ENCODE results near the gene ATXN1.
A peak's percentile ranks its signal among the peaks of the same experiment; 100 is the strongest.

The ATXN1 gene

DNA sequence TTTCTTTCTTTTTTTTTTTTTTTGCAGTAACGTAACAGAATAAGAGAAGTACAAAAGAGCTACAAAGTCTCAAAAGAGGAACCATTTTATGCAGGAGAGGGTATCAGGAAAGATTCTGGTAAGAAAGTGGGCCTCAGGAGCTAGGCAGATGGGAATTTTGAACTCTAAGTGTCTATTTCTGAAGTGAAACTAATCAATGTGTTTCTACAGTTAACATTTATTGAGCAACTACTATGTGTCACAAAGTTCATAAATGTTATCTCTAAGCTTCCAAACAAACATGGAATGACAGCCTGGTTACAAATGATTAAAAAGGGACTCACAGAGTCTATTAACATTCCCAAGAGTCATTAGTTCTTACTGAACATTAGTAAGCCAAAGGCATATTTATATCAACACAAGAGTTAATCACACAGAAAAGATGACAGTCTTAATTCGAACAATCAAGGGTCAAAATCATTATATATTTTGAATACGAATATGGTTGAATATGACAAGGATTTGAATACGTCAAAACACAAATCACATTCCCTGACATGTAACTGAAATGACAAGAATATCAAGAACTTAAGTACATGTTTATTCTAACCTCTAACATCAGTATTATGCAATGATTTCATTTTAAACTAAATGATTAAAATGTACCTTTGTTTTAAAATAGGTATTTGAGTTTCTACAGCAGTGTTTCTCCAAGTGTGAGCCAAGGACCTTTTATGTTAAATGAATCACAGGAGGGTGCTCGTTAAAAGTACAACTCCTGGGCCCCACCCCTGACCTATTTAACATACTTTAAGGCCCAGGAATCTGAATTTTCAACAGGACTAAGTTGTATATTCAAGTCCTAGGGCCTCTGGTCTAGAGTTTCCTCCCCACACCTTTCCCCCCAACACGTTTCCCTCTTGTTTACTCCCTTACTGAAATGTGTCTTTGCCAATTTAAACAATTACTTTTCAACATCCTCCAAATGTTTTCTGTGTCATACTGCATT lies 89.7 kb downstream of the ATXN1 start:
- POLR2A ChIA-PET, result interaction anchor here (0.6 kb wide), 1 partner anchor 334 kb away, joined by 3 read pairs; no protein-coding TSS in a partner anchor
- H3K36me3 ChIP-seq (ENCODE audit: control insufficient read depth in 2 of 2, insufficient read depth in 1 of 2, low read length in 2 of 2), result peaks cover 0 to 1% of the 10 kb centered on the region in 2 experiments; a peak in 1 of 3 replicates
- H3K4me1 ChIP-seq (ENCODE audit: control insufficient read depth, insufficient read depth, low read length), result peaks cover 30% of the 10 kb centered on the region
- CTCF ChIA-PET, result no interaction called here
- TF ChIP-seq ZNF664 (tag by site-specific recombination; IDR thresholded peaks at IDR 0.05), result peak; percentile 94
- TF ChIP-seq ZNF704 (tag by site-specific recombination; IDR thresholded peaks at IDR 0.05), result no peak
- TF ChIP-seq ZBTB20 (tag by site-specific recombination; IDR thresholded peaks at IDR 0.05), result peak; percentile 65
- TF ChIP-seq, protein P1, sequence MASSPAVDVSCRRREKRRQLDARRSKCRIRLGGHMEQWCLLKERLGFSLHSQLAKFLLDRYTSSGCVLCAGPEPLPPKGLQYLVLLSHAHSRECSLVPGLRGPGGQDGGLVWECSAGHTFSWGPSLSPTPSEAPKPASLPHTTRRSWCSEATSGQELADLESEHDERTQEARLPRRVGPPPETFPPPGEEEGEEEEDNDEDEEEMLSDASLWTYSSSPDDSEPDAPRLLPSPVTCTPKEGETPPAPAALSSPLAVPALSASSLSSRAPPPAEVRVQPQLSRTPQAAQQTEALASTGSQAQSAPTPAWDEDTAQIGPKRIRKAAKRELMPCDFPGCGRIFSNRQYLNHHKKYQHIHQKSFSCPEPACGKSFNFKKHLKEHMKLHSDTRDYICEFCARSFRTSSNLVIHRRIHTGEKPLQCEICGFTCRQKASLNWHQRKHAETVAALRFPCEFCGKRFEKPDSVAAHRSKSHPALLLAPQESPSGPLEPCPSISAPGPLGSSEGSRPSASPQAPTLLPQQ (tag by site-specific recombination; IDR thresholded peaks at IDR 0.05), result 0 out of 2 replicates have a peak, but pooled peaks have one; percentile 16
- TF ChIP-seq, protein P2, sequence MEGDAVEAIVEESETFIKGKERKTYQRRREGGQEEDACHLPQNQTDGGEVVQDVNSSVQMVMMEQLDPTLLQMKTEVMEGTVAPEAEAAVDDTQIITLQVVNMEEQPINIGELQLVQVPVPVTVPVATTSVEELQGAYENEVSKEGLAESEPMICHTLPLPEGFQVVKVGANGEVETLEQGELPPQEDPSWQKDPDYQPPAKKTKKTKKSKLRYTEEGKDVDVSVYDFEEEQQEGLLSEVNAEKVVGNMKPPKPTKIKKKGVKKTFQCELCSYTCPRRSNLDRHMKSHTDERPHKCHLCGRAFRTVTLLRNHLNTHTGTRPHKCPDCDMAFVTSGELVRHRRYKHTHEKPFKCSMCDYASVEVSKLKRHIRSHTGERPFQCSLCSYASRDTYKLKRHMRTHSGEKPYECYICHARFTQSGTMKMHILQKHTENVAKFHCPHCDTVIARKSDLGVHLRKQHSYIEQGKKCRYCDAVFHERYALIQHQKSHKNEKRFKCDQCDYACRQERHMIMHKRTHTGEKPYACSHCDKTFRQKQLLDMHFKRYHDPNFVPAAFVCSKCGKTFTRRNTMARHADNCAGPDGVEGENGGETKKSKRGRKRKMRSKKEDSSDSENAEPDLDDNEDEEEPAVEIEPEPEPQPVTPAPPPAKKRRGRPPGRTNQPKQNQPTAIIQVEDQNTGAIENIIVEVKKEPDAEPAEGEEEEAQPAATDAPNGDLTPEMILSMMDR (tag by site-specific recombination; IDR thresholded peaks at IDR 0.05), result no peak
- no peak for TF ChIP-seq ZNF791 (tag by site-specific recombination; IDR thresholded peaks at IDR 0.05)
- no peak for TF ChIP-seq ZEB2 (tag by site-specific recombination; IDR thresholded peaks at IDR 0.05)
- TF ChIP-seq, protein P3, sequence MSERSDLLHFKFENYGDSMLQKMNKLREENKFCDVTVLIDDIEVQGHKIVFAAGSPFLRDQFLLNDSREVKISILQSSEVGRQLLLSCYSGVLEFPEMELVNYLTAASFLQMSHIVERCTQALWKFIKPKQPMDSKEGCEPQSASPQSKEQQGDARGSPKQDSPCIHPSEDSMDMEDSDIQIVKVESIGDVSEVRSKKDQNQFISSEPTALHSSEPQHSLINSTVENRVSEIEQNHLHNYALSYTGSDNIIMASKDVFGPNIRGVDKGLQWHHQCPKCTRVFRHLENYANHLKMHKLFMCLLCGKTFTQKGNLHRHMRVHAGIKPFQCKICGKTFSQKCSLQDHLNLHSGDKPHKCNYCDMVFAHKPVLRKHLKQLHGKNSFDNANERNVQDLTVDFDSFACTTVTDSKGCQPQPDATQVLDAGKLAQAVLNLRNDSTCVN (tag by site-specific recombination; optimal IDR thresholded peaks at IDR 0.05), result no peak
- TF ChIP-seq, protein P4, sequence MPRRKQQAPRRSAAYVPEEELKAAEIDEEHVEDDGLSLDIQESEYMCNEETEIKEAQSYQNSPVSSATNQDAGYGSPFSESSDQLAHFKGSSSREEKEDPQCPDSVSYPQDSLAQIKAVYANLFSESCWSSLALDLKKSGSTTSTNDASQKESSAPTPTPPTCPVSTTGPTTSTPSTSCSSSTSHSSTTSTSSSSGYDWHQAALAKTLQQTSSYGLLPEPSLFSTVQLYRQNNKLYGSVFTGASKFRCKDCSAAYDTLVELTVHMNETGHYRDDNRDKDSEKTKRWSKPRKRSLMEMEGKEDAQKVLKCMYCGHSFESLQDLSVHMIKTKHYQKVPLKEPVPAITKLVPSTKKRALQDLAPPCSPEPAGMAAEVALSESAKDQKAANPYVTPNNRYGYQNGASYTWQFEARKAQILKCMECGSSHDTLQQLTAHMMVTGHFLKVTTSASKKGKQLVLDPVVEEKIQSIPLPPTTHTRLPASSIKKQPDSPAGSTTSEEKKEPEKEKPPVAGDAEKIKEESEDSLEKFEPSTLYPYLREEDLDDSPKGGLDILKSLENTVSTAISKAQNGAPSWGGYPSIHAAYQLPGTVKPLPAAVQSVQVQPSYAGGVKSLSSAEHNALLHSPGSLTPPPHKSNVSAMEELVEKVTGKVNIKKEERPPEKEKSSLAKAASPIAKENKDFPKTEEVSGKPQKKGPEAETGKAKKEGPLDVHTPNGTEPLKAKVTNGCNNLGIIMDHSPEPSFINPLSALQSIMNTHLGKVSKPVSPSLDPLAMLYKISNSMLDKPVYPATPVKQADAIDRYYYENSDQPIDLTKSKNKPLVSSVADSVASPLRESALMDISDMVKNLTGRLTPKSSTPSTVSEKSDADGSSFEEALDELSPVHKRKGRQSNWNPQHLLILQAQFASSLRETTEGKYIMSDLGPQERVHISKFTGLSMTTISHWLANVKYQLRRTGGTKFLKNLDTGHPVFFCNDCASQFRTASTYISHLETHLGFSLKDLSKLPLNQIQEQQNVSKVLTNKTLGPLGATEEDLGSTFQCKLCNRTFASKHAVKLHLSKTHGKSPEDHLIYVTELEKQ (tag by site-specific recombination; IDR thresholded peaks at IDR 0.05; ENCODE audit: borderline replicate concordance), result no peak
- H3K27ac ChIP-seq (ENCODE audit: extremely low read depth, low read depth, low read length), result no peak overlapping the region
- H3K9me3 ChIP-seq (ENCODE audit: control insufficient read depth, insufficient read depth, low read depth, low read length), result no peaks in the 10 kb centered on the region
- H3K4me3 ChIP-seq (ENCODE audit: low read depth, low read length), result no peak overlapping the region

- Histone ChIP-seq H3K27ac (ENCODE audit: extremely low read depth, low read depth, low read length) (no peak overlapping the region), H3K9me3 (ENCODE audit: control insufficient read depth, insufficient read depth, low read depth, low read length) (no peaks in the 10 kb centered on the region), H3K4me1 (ENCODE audit: control insufficient read depth, insufficient read depth, low read length) (peaks cover 26% of the 10 kb centered on the region), H3K36me3 (ENCODE audit: control insufficient read depth in 2 of 2, insufficient read depth in 1 of 2, low read length in 2 of 2) (peaks cover 0 to 3% of the 10 kb centered on the region in 2 experiments; a peak in 1 of 3 replicates), H3K4me3 (ENCODE audit: low read depth, low read length) (no peak overlapping the region)
- TF ChIP-seq PRDM6 (tag by site-specific recombination; IDR thresholded peaks at IDR 0.05) (0 out of 2 replicates have a peak, but pooled peaks have one; percentile 35), ZBTB44 (tag by site-specific recombination; IDR thresholded peaks at IDR 0.05) (peak; percentile 35; the same call in 1 of the 2 replicates)
- TF ChIP-seq, protein P3 (tag by site-specific recombination; optimal IDR thresholded peaks at IDR 0.05), result no peak
- TF ChIP-seq, protein P5, sequence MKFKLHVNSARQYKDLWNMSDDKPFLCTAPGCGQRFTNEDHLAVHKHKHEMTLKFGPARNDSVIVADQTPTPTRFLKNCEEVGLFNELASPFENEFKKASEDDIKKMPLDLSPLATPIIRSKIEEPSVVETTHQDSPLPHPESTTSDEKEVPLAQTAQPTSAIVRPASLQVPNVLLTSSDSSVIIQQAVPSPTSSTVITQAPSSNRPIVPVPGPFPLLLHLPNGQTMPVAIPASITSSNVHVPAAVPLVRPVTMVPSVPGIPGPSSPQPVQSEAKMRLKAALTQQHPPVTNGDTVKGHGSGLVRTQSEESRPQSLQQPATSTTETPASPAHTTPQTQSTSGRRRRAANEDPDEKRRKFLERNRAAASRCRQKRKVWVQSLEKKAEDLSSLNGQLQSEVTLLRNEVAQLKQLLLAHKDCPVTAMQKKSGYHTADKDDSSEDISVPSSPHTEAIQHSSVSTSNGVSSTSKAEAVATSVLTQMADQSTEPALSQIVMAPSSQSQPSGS (tag by site-specific recombination; IDR thresholded peaks at IDR 0.05; ENCODE audit: low read depth), result peak; percentile 69
- CTCF ChIA-PET, result no interaction called here
- POLR2A ChIA-PET, result no interaction called here
These were observed 90.6 kb downstream of the ATXN1 start for GRCh38 chr6:16670617-16671051.
